Upper lobe of left lung (tissue), 6 donors: ENCODE data around the gene PEX14. TPM values are rescaled to one million over a fixed set of nuclear protein-coding genes. Genes with fewer than 3 reads are reported as not detected.

ENCODE experiments used
- ATAC-seq, 2 donors: fragments of 200-7000 bp; cut with Tn5 transposase; one replicate each; pipeline ENCODE4 v1.9.1; 2022; ENCODE audit warnings: mild to moderate bottlenecking in 2 of 2, moderate library complexity in 2 of 2; ENCODE audit not compliant: low FRiP score in 2 of 2
- DNase-seq, 2 donors: peaks; one replicate each; pipeline ENCODE4 v3.0.0-alpha.2; 2019 to 2020
- H3K27ac ChIP-seq, 4 donors: fragments of 200-600 bp; sonication (generic); one replicate each; pipeline ENCODE4 v1.5.1; 2016 to 2019
- H3K27me3 ChIP-seq, 4 donors: fragments of 200-600 bp; sonication (generic); one replicate each; pipeline ENCODE4 v1.5.1; 2017 to 2019
- H3K36me3 ChIP-seq, 4 donors: fragments of 200-600 bp; sonication (generic); one replicate each; pipeline ENCODE4 v1.5.1; 2016 to 2019
- H3K4me1 ChIP-seq, 4 donors: fragments of 200-600 bp; sonication (generic); one replicate each; pipeline ENCODE4 v1.5.1; 2018 to 2019
- H3K4me3 ChIP-seq, 4 donors: fragments of 200-600 bp; sonication (generic); one replicate each; pipeline ENCODE4 v1.5.1; 2017 to 2019; ENCODE audit warnings: mild to moderate bottlenecking in 2 of 4, moderate library complexity in 1 of 4
- H3K9me3 ChIP-seq, 4 donors: fragments of 200-600 bp; sonication (generic); one replicate each; pipeline ENCODE4 v1.5.1; 2018 to 2019
- CTCF ChIP-seq, 6 experiments: fragments of 450-650 bp in 4 of 6; fragments of 200-600 bp in 2 of 6; sonication (generic) in 2 of 6; IDR thresholded peaks; one replicate each; pipeline ENCODE4 v1.5.1; 2016 to 2019; ENCODE audit warnings: antibody characterized with exemption in 6 of 6
- EP300 ChIP-seq, 4 donors: sonication (generic); formaldehyde crosslinking; IDR thresholded peaks; one replicate each; pipeline ENCODE4 v1.5.1; 2017; ENCODE audit warnings: antibody characterized with exemption in 4 of 4, control low read depth in 2 of 4
- POLR2A ChIP-seq, 4 donors: fragments of 450-650 bp; IDR thresholded peaks; one replicate each; pipeline ENCODE4 v1.5.1; 2016 to 2017; ENCODE audit warnings: antibody characterized with exemption in 4 of 4, mild to moderate bottlenecking in 2 of 4
- POLR2AphosphoS5 ChIP-seq, 2 donors: sonication (generic); formaldehyde crosslinking; IDR thresholded peaks; one replicate each; pipeline ENCODE4 v1.5.1; 2017; ENCODE audit warnings: antibody characterized with exemption in 2 of 2
- WGBS, 2 donors: methylation state at CpG; one replicate each; pipeline ENCODE4 v1.1.5; 2017 to 2018; 5-methylcytosine and 5-hydroxymethylcytosine counted together
- total RNA-seq, 6 donors: library from RNA; depleted of rRNA in 4 of 6; stranded (reverse); fragments of >200 nt in 4 of 6; gene quantifications; one replicate each; pipeline versions ENCODE4 v1.1.0 to v1.2.1, GENCODE V29; 2016 to 2021
- donor health status: DM: no; HTN: no; CAD: no; lungs with moderate emphysema.
- donor health status: DM: no; HTN: yes; CAD: no; lungs with severe emphysema.

Gene PEX14
- total RNA-seq, 6 donors from 2014 or later: 21.2 to 43.0 (median 29.9) TPM

GRCh38 chr1:10665226-10665625 is 190.5 kb downstream of the PEX14 start:
- peak overlapping the region; percentile 82 to 97 (median 88) for H3K27ac ChIP-seq
- no peaks in the 10 kb centered on the region for H3K27me3 ChIP-seq
- no peak for ATAC-seq
- peaks cover 67 to 82% (median 76%) of the 10 kb centered on the region in 4 donors for H3K4me1 ChIP-seq
- no peaks in the 10 kb centered on the region for H3K9me3 ChIP-seq
- WGBS, 2 donors: 90 to 94% methylated on average over 25 to 31 of the region's 31 CpGs
- H3K4me3 ChIP-seq: peak overlapping the region in 1 of 4 donors; percentile 20
- TF ChIP-seq POLR2AphosphoS5 (IDR thresholded peaks at IDR 0.05) (no peak), CTCF (IDR thresholded peaks at IDR 0.05) (no peak), POLR2A (IDR thresholded peaks at IDR 0.05) (no peak), EP300 (IDR thresholded peaks at IDR 0.05) (no peak)
- DNase-seq: peak in 1 of 2 donors; percentile 80
- H3K36me3 ChIP-seq: peaks cover 0 to 20% (median 16%) of the 10 kb centered on the region in 4 donors

- H3K27ac ChIP-seq: peak overlapping the region; percentile 82 to 97 (median 88)
- DNase-seq (peak; percentile 93), ATAC-seq (peak; percentile 33 to 83)
- TF ChIP-seq POLR2A (IDR thresholded peaks at IDR 0.05) (peak in 2 of 4 donors; percentile 14 to 20), CTCF (IDR thresholded peaks at IDR 0.05) (peak in 1 of 6 experiments; percentile 21), EP300 (IDR thresholded peaks at IDR 0.05) (peak in 1 of 4 donors; percentile 70), POLR2AphosphoS5 (IDR thresholded peaks at IDR 0.05) (peak in 1 of 2 donors; percentile 67)
- WGBS, 2 donors: 64 to 69% methylated on average over 12 to 32 of the region's 36 CpGs
- H3K27me3 ChIP-seq: no peaks in the 10 kb centered on the region
- H3K9me3 ChIP-seq: no peaks in the 10 kb centered on the region
- peaks cover 0 to 19% (median 13%) of the 10 kb centered on the region in 4 donors for H3K36me3 ChIP-seq
- peaks cover 75 to 88% (median 84%) of the 10 kb centered on the region in 4 donors for H3K4me1 ChIP-seq
- H3K4me3 ChIP-seq: no peak overlapping the region
These were observed 191.4 kb downstream of the PEX14 start for GRCh38 chr1:10665930-10666850.

- Histone ChIP-seq H3K4me3 (peak overlapping the region in 1 of 4 donors; percentile 8), H3K36me3 (peaks cover 0 to 16% (median 12%) of the 10 kb centered on the region in 4 donors), H3K4me1 (peaks cover 80 to 98% (median 87%) of the 10 kb centered on the region in 4 donors), H3K27me3 (no peaks in the 10 kb centered on the region), H3K9me3 (no peaks in the 10 kb centered on the region), H3K27ac (peak overlapping the region; percentile 82 to 97 (median 88))
- TF ChIP-seq EP300 (IDR thresholded peaks at IDR 0.05): peak in 2 of 4 donors; percentile 74 to 88
- no peak for TF ChIP-seq CTCF (IDR thresholded peaks at IDR 0.05)
- TF ChIP-seq POLR2AphosphoS5 (IDR thresholded peaks at IDR 0.05): peak; percentile 88 to 94
- peak; percentile 49 to 84 for DNase-seq
- peak in 1 of 2 donors; percentile 44 for ATAC-seq
- WGBS, 2 donors: 53 to 56% methylated on average over 28 to 40 of the region's 40 CpGs
These were observed 193.4 kb downstream of the PEX14 start for GRCh38 chr1:10667861-10668761.

GRCh38 chr1:10669570-10669969 is 194.8 kb downstream of the PEX14 start:
- 67 to 91% methylated on average over 6 to 10 of the region's 12 CpGs for WGBS, 2 donors
- H3K27ac ChIP-seq: peak overlapping the region; percentile 82 to 97 (median 88)

More at GRCh38 chr1:10669570-10669969, 194.8 kb downstream of the PEX14 start:
- peaks cover 75 to 98% (median 84%) of the 10 kb centered on the region in 4 donors for H3K4me1 ChIP-seq
- H3K36me3 ChIP-seq: peaks cover 0 to 9% (median 8%) of the 10 kb centered on the region in 4 donors
- peak in 1 of 2 donors; percentile 57 for DNase-seq
- ATAC-seq: no peak
- H3K9me3 ChIP-seq: no peaks in the 10 kb centered on the region
- no peak overlapping the region for H3K4me3 ChIP-seq
- no peaks in the 10 kb centered on the region for H3K27me3 ChIP-seq
- TF ChIP-seq POLR2AphosphoS5 (IDR thresholded peaks at IDR 0.05) (no peak), EP300 (IDR thresholded peaks at IDR 0.05) (no peak), POLR2A (IDR thresholded peaks at IDR 0.05) (no peak), CTCF (IDR thresholded peaks at IDR 0.05) (no peak)
